ENCODE measurements around the gene SSH3.

SSH3 gene

DNA sequence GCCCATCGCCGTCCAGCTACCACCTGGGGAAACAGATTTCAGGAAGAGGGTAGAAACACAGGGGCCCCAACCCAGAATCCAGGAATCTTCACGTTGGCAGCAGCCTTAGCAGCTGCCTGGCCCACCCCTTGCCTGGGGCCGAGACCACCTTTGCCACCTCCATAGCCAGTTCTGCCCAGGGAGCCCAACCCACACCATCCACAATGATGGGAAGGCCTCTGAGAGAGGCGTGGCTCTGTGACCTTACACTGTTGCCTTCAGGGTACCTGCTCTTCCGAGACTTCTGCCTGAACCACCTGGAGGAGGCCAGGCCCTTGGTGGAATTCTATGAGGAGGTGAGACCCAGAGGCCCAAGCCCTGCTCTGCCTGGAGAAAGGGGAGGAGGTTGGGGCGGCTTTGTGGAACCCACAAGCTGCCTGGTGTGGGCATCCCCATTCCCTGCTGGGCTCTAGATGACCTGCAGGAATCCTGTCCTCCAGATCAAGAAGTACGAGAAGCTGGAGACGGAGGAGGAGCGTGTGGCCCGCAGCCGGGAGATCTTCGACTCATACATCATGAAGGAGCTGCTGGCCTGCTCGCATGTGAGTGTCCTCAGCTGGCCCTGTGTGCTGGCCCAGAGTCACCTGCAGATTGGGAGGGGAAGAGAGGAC lies 24.3 kb upstream of the SSH3 start:
- TF ChIP-seq, protein P1, sequence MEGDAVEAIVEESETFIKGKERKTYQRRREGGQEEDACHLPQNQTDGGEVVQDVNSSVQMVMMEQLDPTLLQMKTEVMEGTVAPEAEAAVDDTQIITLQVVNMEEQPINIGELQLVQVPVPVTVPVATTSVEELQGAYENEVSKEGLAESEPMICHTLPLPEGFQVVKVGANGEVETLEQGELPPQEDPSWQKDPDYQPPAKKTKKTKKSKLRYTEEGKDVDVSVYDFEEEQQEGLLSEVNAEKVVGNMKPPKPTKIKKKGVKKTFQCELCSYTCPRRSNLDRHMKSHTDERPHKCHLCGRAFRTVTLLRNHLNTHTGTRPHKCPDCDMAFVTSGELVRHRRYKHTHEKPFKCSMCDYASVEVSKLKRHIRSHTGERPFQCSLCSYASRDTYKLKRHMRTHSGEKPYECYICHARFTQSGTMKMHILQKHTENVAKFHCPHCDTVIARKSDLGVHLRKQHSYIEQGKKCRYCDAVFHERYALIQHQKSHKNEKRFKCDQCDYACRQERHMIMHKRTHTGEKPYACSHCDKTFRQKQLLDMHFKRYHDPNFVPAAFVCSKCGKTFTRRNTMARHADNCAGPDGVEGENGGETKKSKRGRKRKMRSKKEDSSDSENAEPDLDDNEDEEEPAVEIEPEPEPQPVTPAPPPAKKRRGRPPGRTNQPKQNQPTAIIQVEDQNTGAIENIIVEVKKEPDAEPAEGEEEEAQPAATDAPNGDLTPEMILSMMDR (IDR thresholded peaks at IDR 0.05; ENCODE audit: insufficient read depth, missing control alignments): no peak

DNA sequence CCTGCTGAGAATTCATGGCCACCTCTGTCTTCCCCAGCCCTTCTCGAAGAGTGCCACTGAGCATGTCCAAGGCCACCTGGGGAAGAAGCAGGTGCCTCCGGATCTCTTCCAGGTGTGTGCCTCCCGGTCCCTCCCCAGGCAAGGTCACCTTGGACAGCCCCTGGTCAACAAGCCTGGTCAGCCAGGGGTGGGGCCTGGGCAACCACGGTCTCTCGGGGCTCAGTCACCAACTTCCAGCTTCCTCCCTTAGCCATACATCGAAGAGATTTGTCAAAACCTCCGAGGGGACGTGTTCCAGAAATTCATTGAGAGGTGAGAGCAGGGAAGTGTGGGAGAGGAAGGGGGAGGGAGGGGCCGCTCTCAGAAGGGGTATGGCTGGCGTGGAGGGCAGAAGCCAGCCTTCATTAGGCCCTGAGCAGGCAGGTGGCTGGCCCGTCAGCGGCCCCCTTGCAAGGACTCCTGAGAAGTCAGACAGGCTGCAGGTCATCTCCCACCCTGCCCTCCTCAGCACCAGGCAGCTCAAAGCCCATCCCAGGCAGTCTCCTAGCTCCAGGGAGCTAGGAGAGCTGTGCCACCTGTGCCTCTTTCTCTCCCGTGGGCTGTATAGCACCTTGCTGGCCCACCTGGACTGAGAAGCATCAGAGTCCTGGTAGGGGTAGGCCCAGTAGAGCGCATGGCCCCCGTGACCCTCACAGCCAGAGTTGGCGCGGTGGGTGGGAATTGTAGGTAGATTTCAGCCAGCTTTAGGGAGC lies 23.6 kb upstream of the SSH3 start:
- TF ChIP-seq, protein P1 (IDR thresholded peaks at IDR 0.05; ENCODE audit: insufficient read depth, missing control alignments): no peak
- DNase-seq (ENCODE audit: insufficient read length, low spot score) (no peak), FAIRE-seq (no peak)

More for the DNA sequence above, 24.3 kb upstream of the SSH3 start:
- FAIRE-seq (no peak), DNase-seq (ENCODE audit: insufficient read length, low spot score) (no peak)

DNA sequence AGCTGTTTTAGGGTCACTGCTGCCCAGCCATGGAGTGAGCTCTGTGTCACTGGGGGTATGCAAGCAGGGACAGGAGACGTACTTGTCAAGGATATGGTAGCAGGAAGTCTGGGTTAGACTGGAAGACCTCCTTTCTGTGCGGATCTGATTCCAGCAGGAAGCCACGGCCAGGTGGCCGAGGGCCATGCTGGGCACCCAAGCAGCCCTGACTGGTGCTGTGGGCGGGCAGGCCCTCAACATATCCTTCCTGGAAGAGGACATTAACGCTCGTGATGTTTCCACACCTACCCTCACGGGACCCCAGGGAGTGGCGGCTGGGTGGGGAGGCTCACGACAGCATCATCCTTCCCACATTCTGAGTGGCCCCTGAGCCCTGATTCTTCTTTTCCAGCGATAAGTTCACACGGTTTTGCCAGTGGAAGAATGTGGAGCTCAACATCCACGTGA lies 23.0 kb upstream of the SSH3 start:
- no peak for FAIRE-seq
- TF ChIP-seq, protein P1 (IDR thresholded peaks at IDR 0.05; ENCODE audit: insufficient read depth, missing control alignments): no peak
- no peak for DNase-seq (ENCODE audit: insufficient read length, low spot score)

DNA sequence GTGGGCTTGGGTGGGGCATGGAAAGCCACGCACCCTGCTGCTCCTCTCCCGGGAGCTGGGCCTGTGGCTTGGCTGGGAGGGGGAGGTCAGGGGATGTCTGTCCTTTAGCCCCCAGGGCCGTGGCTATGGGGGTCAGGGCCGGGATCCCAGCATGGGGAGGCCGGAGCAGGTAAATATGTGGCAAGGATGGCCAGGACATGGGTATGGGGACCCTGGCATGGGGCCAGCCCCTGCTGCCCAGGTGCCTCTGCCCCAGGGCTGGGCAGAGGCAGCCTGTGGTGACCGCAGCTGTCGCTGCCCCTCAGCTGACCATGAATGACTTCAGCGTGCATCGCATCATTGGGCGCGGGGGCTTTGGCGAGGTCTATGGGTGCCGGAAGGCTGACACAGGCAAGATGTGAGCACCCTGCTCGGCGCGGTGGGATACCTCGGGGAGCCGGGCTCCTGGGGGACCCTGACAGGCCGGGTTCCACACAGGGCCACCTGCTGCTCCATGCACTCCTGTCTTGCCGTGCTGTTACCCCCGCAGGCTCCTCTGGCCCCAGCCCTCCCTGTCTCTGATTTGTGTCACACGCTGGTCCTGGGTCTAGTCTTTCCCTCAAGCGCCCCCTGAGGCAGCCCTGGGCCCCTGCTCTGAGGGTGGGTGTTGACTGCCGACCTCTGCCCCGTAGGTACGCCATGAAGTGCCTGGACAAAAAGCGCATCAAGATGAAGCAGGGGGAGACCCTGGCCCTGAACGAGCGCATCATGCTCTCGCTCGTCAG lies 22.4 kb upstream of the SSH3 start:
- DNase-seq (ENCODE audit: insufficient read length, low spot score) (no peak), FAIRE-seq (no peak)
- TF ChIP-seq, protein P1 (IDR thresholded peaks at IDR 0.05; ENCODE audit: insufficient read depth, missing control alignments): no peak

DNA sequence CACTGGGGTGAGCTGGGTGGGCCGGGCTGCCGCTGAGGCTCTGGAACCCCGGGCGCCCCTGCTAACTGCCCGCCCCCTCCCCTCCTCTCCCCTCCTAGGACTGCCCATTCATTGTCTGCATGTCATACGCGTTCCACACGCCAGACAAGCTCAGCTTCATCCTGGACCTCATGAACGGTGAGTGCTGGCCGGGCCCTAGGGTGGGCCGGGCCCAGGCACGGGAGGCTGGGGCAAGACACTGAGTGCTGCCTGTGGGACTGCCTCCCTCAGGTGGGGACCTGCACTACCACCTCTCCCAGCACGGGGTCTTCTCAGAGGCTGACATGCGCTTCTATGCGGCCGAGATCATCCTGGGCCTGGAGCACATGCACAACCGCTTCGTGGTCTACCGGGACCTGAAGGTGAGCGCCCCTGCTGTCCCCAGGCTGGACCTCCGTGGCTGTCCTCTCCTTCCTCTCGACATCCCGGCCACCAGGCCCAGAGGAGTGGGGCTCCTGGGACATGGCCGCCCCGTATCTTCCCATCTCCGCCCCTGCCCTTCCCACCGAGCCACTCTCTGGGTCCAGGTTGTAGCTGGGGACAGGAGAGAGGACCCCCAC lies 21.7 kb upstream of the SSH3 start:
- TF ChIP-seq, protein P1 (IDR thresholded peaks at IDR 0.05; ENCODE audit: insufficient read depth, missing control alignments): no peak
- DNase-seq (ENCODE audit: insufficient read length, low spot score) (no peak), FAIRE-seq (no peak)

DNA sequence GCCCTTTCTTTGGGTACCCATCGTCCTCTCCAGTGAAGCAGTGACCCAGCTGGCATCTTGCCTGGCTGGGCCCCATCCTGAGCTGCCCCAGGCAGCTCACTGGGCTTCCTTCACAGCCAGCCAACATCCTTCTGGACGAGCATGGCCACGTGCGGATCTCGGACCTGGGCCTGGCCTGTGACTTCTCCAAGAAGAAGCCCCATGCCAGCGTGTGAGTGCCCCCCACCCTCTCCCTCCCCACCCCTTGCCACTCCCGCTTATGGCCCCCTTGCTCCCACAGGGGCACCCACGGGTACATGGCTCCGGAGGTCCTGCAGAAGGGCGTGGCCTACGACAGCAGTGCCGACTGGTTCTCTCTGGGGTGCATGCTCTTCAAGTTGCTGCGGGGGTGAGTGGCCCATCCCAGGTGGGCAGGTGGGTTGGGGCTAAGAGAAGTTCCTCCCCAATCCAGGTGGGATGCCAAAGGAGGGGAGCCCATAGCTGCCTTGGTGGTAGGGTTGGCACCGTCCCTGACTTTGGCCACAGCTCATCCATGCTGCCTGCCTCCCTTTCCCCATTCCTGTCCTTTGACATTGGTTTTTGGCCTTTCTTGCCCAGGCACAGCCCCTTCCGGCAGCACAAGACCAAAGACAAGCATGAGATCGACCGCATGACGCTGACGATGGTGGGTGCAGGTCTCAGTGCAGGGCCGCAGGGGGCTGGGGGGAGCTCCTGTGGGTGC lies 21.0 kb upstream of the SSH3 start:
- no peak for FAIRE-seq
- TF ChIP-seq, protein P1 (IDR thresholded peaks at IDR 0.05; ENCODE audit: insufficient read depth, missing control alignments): no peak
- DNase-seq (ENCODE audit: insufficient read length, low spot score): no peak

Measured in D721Med (cell line).